Measurements from ENCODE around the gene PDLIM1. TPM values are rescaled to one million over a fixed set of nuclear protein-coding genes. Genes with fewer than 3 reads are reported as not detected.

The PDLIM1 gene
- polyA plus RNA-seq, 1 donor (not counting 4 experiments of a cell fraction or from before 2014, with no cell fraction given), result 298 TPM

DNA sequence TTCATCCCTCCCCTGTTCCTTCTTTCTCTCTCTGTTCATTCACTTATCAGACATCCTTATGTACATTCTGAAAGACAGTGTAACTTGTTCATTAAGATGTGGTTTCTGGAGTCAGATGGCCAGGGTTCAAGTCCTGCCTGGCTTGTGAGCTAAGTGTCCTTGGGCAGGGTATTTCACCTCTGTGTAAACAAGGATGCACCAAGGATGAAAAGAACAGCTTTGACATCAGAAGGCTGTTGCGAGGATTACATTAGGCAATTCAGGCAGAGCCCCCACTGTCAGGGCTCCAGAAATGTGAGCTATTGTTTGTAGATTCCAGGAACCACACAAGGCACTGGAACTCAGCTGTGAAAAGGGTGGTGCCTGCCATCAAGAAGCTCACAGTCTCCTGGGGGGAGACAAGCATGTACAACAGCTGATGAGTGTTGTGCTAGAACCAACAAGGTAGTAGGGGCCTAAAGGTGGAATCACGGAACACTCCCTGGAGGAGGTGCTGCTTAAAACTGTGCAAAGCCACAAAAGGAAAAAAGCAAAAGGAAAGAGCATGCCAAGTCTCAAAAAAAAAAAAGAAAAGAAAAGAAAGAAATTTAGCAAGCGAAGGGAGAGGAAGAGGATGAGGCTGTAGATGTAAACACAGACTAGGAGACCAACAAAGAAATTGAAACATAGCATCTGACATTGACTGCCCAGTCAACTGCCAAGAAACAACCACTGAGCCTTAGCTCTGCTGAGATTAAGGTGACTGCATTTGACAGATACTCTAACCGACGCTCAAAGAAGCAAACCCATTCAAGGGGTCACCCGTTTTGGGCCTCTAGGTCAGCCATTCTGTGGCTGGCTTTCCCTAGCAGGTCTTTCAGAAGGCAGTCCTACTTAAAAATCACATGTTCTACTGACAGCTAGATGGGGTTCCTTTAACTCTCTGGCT is 12.5 kb downstream of the PDLIM1 start:
- no peak overlapping the region for H3K4me3 ChIP-seq (ENCODE audit: control insufficient read depth in 2 of 3, extremely low read depth in 1 of 3, insufficient read depth in 2 of 3, low read depth in 1 of 3, low read length in 3 of 3)
- no peak for FAIRE-seq

DNA sequence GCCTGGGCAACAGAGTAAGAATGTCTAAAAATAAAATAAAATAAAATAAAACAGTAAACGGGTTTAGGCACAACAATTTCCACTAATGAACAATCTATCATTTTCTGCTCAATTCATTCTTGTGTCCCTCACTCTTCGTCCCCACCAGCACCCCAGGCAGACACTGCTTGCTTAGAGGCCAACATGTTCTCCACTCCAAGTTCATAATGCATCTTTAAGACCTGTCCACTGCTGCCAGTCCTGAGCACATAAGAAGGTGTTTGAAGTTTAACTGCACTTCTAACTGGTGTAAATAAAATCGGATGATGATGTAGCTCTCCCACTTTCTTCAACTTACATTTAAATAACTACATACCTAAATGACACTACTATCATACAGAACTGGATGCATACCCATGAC is 13.2 kb downstream of the PDLIM1 start:
- Histone ChIP-seq H3K9me1 (ENCODE audit: control insufficient read depth, extremely low read depth, insufficient read depth, low read length) (peaks cover 4% of the 10 kb centered on the region), H3K9me3 (ENCODE audit: control insufficient read depth, low read depth, low read length) (no peaks in the 10 kb centered on the region), H2AFZ (ENCODE audit: control insufficient read depth, low read length) (no peak overlapping the region), H3K79me2 (ENCODE audit: control insufficient read depth, insufficient read depth, low read length) (peaks cover 84% of the 10 kb centered on the region), H3K4me2 (ENCODE audit: control insufficient read depth, extremely low read depth, insufficient read depth, low read depth, low read length) (no peak overlapping the region), H3K27me3 (ENCODE audit: control insufficient read depth, extremely low read depth, insufficient read depth, low read length) (no peaks in the 10 kb centered on the region), H3K4me1 (ENCODE audit: control insufficient read depth, extremely low read depth, insufficient read depth, low read length) (peaks cover 94% of the 10 kb centered on the region), H3K4me3 (ENCODE audit: control insufficient read depth in 2 of 3, extremely low read depth in 1 of 3, insufficient read depth in 2 of 3, low read depth in 1 of 3, low read length in 3 of 3) (no peak overlapping the region), H4K20me1 (ENCODE audit: control insufficient read depth, extremely low read depth, insufficient read depth, low read length) (peaks cover 3% of the 10 kb centered on the region), H3K9ac (ENCODE audit: control insufficient read depth, extremely low read depth, insufficient read depth, low read length) (no peak overlapping the region), H3K27ac (ENCODE audit: control insufficient read depth, insufficient read depth, low read length) (peak overlapping the region; percentile 17), H3K36me3 (ENCODE audit: control insufficient read depth in 2 of 2, extremely low read depth in 1 of 2, insufficient read depth in 2 of 2, low read length in 2 of 2) (peaks cover 3 to 14% of the 10 kb centered on the region in 2 experiments)
- no peak for DNase-seq (ENCODE audit: low read depth, low spot score)
- dilution Hi-C loops (cut with MboI; ENCODE audit: extremely low pct_ligation_motif_present, low sequenced_read_pairs), result no loop called here
- FAIRE-seq, result no peak
- TF ChIP-seq, protein P1, sequence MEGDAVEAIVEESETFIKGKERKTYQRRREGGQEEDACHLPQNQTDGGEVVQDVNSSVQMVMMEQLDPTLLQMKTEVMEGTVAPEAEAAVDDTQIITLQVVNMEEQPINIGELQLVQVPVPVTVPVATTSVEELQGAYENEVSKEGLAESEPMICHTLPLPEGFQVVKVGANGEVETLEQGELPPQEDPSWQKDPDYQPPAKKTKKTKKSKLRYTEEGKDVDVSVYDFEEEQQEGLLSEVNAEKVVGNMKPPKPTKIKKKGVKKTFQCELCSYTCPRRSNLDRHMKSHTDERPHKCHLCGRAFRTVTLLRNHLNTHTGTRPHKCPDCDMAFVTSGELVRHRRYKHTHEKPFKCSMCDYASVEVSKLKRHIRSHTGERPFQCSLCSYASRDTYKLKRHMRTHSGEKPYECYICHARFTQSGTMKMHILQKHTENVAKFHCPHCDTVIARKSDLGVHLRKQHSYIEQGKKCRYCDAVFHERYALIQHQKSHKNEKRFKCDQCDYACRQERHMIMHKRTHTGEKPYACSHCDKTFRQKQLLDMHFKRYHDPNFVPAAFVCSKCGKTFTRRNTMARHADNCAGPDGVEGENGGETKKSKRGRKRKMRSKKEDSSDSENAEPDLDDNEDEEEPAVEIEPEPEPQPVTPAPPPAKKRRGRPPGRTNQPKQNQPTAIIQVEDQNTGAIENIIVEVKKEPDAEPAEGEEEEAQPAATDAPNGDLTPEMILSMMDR (optimal IDR thresholded peaks at IDR 0.05 in 1 of 3, IDR thresholded peaks at IDR 0.05 in 1 of 3, conservative IDR thresholded peaks at IDR 0.05 in 1 of 3; ENCODE audit: extremely low read depth in 1 of 3, insufficient read depth in 2 of 3, low read length in 3 of 3), result no peak
- no peak for TF ChIP-seq EZH2 (IDR thresholded peaks at IDR 0.05; ENCODE audit: low read length)

More for the DNA sequence above, 12.5 kb downstream of the PDLIM1 start:
- peak overlapping the region; percentile 0 for H3K27ac ChIP-seq (ENCODE audit: control insufficient read depth, insufficient read depth, low read length)
- H2AFZ ChIP-seq (ENCODE audit: control insufficient read depth, low read length), result no peak overlapping the region
- dilution Hi-C loops (cut with MboI; ENCODE audit: extremely low pct_ligation_motif_present, low sequenced_read_pairs), result no loop called here
- no peak overlapping the region for H3K9ac ChIP-seq (ENCODE audit: control insufficient read depth, extremely low read depth, insufficient read depth, low read length)
- no peaks in the 10 kb centered on the region for H3K9me3 ChIP-seq (ENCODE audit: control insufficient read depth, low read depth, low read length)
- no peak overlapping the region for H3K4me2 ChIP-seq (ENCODE audit: control insufficient read depth, extremely low read depth, insufficient read depth, low read depth, low read length)
- H3K9me1 ChIP-seq (ENCODE audit: control insufficient read depth, extremely low read depth, insufficient read depth, low read length), result peaks cover 4% of the 10 kb centered on the region
- no peak for DNase-seq (ENCODE audit: low read depth, low spot score)
- peaks cover 84% of the 10 kb centered on the region for H3K79me2 ChIP-seq (ENCODE audit: control insufficient read depth, insufficient read depth, low read length)
- H3K4me1 ChIP-seq (ENCODE audit: control insufficient read depth, extremely low read depth, insufficient read depth, low read length), result peaks cover 87% of the 10 kb centered on the region
- H3K36me3 ChIP-seq (ENCODE audit: control insufficient read depth in 2 of 2, extremely low read depth in 1 of 2, insufficient read depth in 2 of 2, low read length in 2 of 2), result peaks cover 3 to 9% of the 10 kb centered on the region in 2 experiments
- TF ChIP-seq, protein P1 (optimal IDR thresholded peaks at IDR 0.05 in 1 of 3, IDR thresholded peaks at IDR 0.05 in 1 of 3, conservative IDR thresholded peaks at IDR 0.05 in 1 of 3; ENCODE audit: extremely low read depth in 1 of 3, insufficient read depth in 2 of 3, low read length in 3 of 3), result no peak
- H4K20me1 ChIP-seq (ENCODE audit: control insufficient read depth, extremely low read depth, insufficient read depth, low read length), result peaks cover 3% of the 10 kb centered on the region
- no peaks in the 10 kb centered on the region for H3K27me3 ChIP-seq (ENCODE audit: control insufficient read depth, extremely low read depth, insufficient read depth, low read length)

All from keratinocyte (primary cell).